NCI-H774 (cell line): ENCODE data around the gene SMYD2.
A peak's percentile ranks its signal among the peaks of the same experiment; 100 is the strongest.

Source experiments
- DNase-seq: peaks from one replicate; lab custom pipeline; 2025; lab: John Stamatoyannopoulos, UW

SMYD2 gene

GRCh38 chr1:214329470-214330220 is 48.7 kb downstream of the SMYD2 start:
- no peak for DNase-seq

- DNase-seq = no peak
These were observed 49.3 kb downstream of the SMYD2 start for GRCh38 chr1:214330222-214330621.

GRCh38 chr1:214330715-214331114 is 49.8 kb downstream of the SMYD2 start:
- DNase-seq = no peak

- no peak for DNase-seq
These were observed 50.2 kb downstream of the SMYD2 start for GRCh38 chr1:214331180-214331579.

GRCh38 chr1:214331827-214332423 is 51.0 kb downstream of the SMYD2 start:
- peak; percentile 12 for DNase-seq

- no peak for DNase-seq
These were observed 52.2 kb downstream of the SMYD2 start for GRCh38 chr1:214332946-214333798.

- DNase-seq = no peak
These were observed 54.6 kb downstream of the SMYD2 start for GRCh38 chr1:214335567-214335966.

GRCh38 chr1:214337015-214337414 is 56.1 kb downstream of the SMYD2 start:
- no peak for DNase-seq

- DNase-seq = no peak
These were observed 56.6 kb downstream of the SMYD2 start for GRCh38 chr1:214337511-214337910.

- DNase-seq = no peak
These were observed 57.3 kb downstream of the SMYD2 start for GRCh38 chr1:214338212-214338611.

- no peak for DNase-seq
These were observed 60.5 kb downstream of the SMYD2 start for GRCh38 chr1:214341459-214341858.

GRCh38 chr1:214341932-214342331 is 61.0 kb downstream of the SMYD2 start:
- DNase-seq = no peak

GRCh38 chr1:214342525-214342924 is 61.6 kb downstream of the SMYD2 start:
- DNase-seq = no peak

- no peak for DNase-seq
These were observed 63.9 kb downstream of the SMYD2 start for GRCh38 chr1:214344897-214345296.

GRCh38 chr1:214349008-214349407 is 68.0 kb downstream of the SMYD2 start:
- no peak for DNase-seq

- no peak for DNase-seq
These were observed 68.8 kb downstream of the SMYD2 start for GRCh38 chr1:214349781-214350180.

- DNase-seq = no peak
These were observed 70.8 kb downstream of the SMYD2 start for GRCh38 chr1:214351551-214352277.

GRCh38 chr1:214352838-214353237 is 71.9 kb downstream of the SMYD2 start:
- DNase-seq = no peak

- DNase-seq = no peak
These were observed 73.6 kb downstream of the SMYD2 start for GRCh38 chr1:214354440-214355148.

GRCh38 chr1:214360116-214360515 is 79.2 kb downstream of the SMYD2 start:
- DNase-seq = no peak

GRCh38 chr1:214360525-214361164 is 79.7 kb downstream of the SMYD2 start:
- no peak for DNase-seq
